ENCODE results near the gene ASB18. TPM values are rescaled to one million over a fixed set of nuclear protein-coding genes. Genes with fewer than 3 reads are reported as not detected.

ASB18 gene
- total and polyA plus RNA-seq, 2 of the 8 experiments (the other 6 are each of a cell fraction or from before 2014, with no cell fraction given): not detected

DNA sequence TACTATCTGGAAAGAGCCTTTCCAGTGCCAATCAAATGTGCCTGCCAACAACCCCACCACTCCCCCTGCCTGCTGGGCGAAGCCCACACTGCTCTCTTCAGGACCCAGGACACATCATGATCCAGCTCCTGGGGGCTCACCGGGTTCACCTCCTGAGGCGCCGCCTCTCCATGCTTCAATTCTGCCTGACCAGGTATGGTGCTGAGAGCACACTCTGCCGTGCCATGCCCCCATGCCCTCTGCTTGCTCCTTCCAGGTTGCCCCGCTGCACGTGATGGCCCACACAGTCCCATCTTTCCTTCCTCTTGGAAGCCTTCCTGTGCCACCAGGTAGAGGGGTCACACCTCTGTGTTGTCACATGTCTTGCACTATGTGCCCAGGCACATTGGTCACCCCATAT lies 47.5 kb downstream of the ASB18 start:
- H3K36me3 ChIP-seq (ENCODE audit: control insufficient read depth in 2 of 4, insufficient read depth in 4 of 4, low read length in 3 of 4): no peaks in the 10 kb centered on the region
- no peak overlapping the region for H4K91ac ChIP-seq (replicated peaks; ENCODE audit: insufficient read length, low read length)
- H4K8ac ChIP-seq (ENCODE audit: extremely low read depth, insufficient read depth, low read length): no peak overlapping the region
- H2BK12ac ChIP-seq (ENCODE audit: low read depth, low read length): no peak overlapping the region
- ChIA-PET CTCF (ENCODE audit: partially characterized antibody) (interaction anchor here (1.3 kb wide), 1 partner anchor 353 kb away, joined by 3 read pairs; the partner anchor contains the start of gene ACKR3), POLR2A (ENCODE audit: partially characterized antibody) (no interaction called here)
- TF ChIP-seq, protein P1, sequence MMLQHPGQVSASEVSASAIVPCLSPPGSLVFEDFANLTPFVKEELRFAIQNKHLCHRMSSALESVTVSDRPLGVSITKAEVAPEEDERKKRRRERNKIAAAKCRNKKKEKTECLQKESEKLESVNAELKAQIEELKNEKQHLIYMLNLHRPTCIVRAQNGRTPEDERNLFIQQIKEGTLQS (IDR thresholded peaks at IDR 0.05; ENCODE audit: insufficient read depth, low read depth, low read length): no peak
- TF ChIP-seq BRCA1 (IDR thresholded peaks at IDR 0.05; ENCODE audit: low read depth, low read length): no peak
- no peak for TF ChIP-seq NRF1 (IDR thresholded peaks at IDR 0.05; ENCODE audit: low read depth, low read length)
- no peak for TF ChIP-seq GTF2F1 (IDR thresholded peaks at IDR 0.05; ENCODE audit: borderline replicate concordance, low read depth, low read length)
- no peak for TF ChIP-seq TAF1 (IDR thresholded peaks at IDR 0.05; ENCODE audit: low read depth, low read length)
- H3K79me1 ChIP-seq (ENCODE audit: low read depth, low read length): no peaks in the 10 kb centered on the region
- FAIRE-seq: no peak
- WGBS, 2 experiments (ENCODE audit: extremely low coverage in 1 of 2, insufficient coverage in 1 of 2, insufficient read length in 1 of 2, insufficient replicate concordance in 2 of 2, low coverage in 1 of 2, low lambda C conversion rate in 2 of 2, missing lambda C conversion rate in 1 of 2): 97% methylated on average over 7 of the region's 7 CpGs; no CpG with 5 or more reads in 1 of the 2 experiments
- no peak overlapping the region for H3K4me3 ChIP-seq (ENCODE audit: extremely low read depth in 1 of 4, insufficient read depth in 2 of 4, low read depth in 3 of 4, low read length in 4 of 4)
- no peak overlapping the region for H2AK5ac ChIP-seq (ENCODE audit: low read depth, low read length)
- H3K9ac ChIP-seq (replicated peaks in 1 of 4; ENCODE audit: extremely low read depth in 1 of 4, low read depth in 3 of 4, low read length in 3 of 4): no peak overlapping the region
- no peak overlapping the region for H3K4ac ChIP-seq (replicated peaks; ENCODE audit: insufficient read length, low read depth, low read length)
- no peak overlapping the region for H3K18ac ChIP-seq (ENCODE audit: extremely low read depth, low read length)
- no peaks in the 10 kb centered on the region; a peak in 1 of 7 replicates for H3K27me3 ChIP-seq (replicated peaks in 1 of 4; ENCODE audit: control insufficient read depth in 3 of 4, extremely low read depth in 1 of 4, insufficient read depth in 3 of 4, low read length in 3 of 4)
- H3K27ac ChIP-seq (ENCODE audit: low read depth, low read length): no peak overlapping the region
- no peaks in the 10 kb centered on the region for H3K23me2 ChIP-seq (ENCODE audit: low read depth, low read length)
- H3K14ac ChIP-seq (ENCODE audit: insufficient read length): no peak overlapping the region
- no peak overlapping the region for H2BK20ac ChIP-seq (ENCODE audit: low read length)
- H3K79me2 ChIP-seq (ENCODE audit: control insufficient read depth in 1 of 2, insufficient read depth in 2 of 2, low read length in 2 of 2): no peaks in the 10 kb centered on the region
- no peak overlapping the region for H4K5ac ChIP-seq (ENCODE audit: insufficient read length, low read depth, low read length)
- H3K9me3 ChIP-seq (ENCODE audit: insufficient read depth in 2 of 2, low read depth in 1 of 2, low read length in 1 of 2): no peaks in the 10 kb centered on the region
- H3K4me2 ChIP-seq (ENCODE audit: insufficient read depth in 1 of 2, low read depth in 2 of 2, low read length in 2 of 2): no peak overlapping the region
- no peaks in the 10 kb centered on the region for H3K4me1 ChIP-seq (replicated peaks in 1 of 4; ENCODE audit: control insufficient read depth in 3 of 4, insufficient read depth in 4 of 4, low read length in 3 of 4)
- H3K56ac ChIP-seq (replicated peaks; ENCODE audit: insufficient read length, low read depth, low read length): no peak overlapping the region
- no peaks in the 10 kb centered on the region for H4K20me1 ChIP-seq (replicated peaks in 1 of 2; ENCODE audit: control insufficient read depth in 1 of 2, insufficient read depth in 2 of 2, low read length in 2 of 2)
- DNase-seq (ENCODE audit: low read depth in 1 of 2, low spot score in 2 of 2): no peak
- H2AFZ ChIP-seq (ENCODE audit: low read length): no peak overlapping the region
- no peak overlapping the region for H2BK15ac ChIP-seq (ENCODE audit: low read length)
- H2BK120ac ChIP-seq (replicated peaks; ENCODE audit: low read depth, low read length): no peak overlapping the region
- H3K23ac ChIP-seq (ENCODE audit: insufficient read length): no peak overlapping the region
- no peak overlapping the region for H2BK5ac ChIP-seq (ENCODE audit: low read depth, low read length)

All from H1 (cell line).